ENCODE data around the gene C18orf32. TPM values are rescaled to one million over a fixed set of nuclear protein-coding genes. Genes with fewer than 3 reads are reported as not detected.

The C18orf32 gene
- total and polyA plus RNA-seq, 2 donors (not counting 3 experiments of a cell fraction or from before 2014, with no cell fraction given) = 20.4 to 27.4 TPM

DNA sequence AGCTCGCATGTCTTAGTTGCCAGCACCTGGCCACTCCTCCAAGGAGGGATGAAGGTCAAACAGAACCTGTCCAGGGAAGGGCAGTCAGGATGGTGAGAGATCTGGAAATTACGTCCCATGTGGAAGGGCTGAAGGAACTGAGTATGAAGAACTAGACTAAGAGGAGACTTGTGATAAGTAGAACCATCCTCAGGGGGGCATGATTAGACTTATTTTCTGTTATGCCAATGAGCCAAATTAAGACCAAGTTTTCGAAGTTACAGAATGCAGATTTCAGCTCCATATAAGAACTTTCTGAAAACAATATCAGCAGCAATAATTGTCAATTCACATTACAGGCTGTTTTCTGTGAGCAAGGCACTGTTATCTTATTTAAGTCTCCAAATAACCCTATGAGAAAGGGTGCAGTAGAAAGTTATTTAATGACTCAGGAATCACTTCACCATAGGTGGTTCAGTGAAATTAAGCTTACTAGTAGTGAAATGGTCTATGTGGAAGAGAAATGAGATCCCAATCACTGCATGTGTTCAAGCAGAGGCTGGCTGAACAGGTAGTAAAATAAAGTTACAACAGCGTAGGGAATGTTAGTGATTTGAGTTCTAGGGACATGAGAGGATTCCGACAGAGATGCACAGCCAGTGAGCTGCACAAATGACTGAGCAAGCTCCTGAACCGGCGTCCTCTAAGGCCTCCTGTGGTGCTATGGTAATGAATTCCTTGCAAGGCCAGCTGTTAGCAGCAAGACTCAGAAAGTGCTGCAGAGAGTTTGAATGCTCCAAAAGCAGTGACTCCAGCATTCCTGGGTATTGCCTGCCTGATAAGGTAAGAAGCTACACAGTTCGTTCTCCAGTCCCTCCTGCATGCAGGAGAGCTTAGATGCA lies 22.1 kb downstream of the C18orf32 start:
- H3K27me3 ChIP-seq (ENCODE audit: control insufficient read depth in 2 of 2, insufficient read depth in 2 of 2, low read length in 2 of 2) = peaks cover 0 to 1% of the 10 kb centered on the region in 2 experiments
- H3K9me3 ChIP-seq (replicated peaks; ENCODE audit: control insufficient read depth, insufficient read depth, low read length) = no peaks in the 10 kb centered on the region
- intact Hi-C loops (cut with micrococcal nuclease) (loop anchor here (1.0 to 10.0 kb wide), 2 partner anchors 393 to 920 kb away; no protein-coding TSS in a partner anchor), dilution Hi-C loops (cut with MboI; ENCODE audit: extremely low pct_ligation_motif_present, low sequenced_read_pairs) (no loop called here)
- H4K20me1 ChIP-seq (replicated peaks; ENCODE audit: control insufficient read depth, extremely low read depth, insufficient read depth, low read length) = no peaks in the 10 kb centered on the region
- H3K79me2 ChIP-seq (ENCODE audit: control insufficient read depth, insufficient read depth, low read length) = peaks cover 4% of the 10 kb centered on the region
- no peak overlapping the region for H2AFZ ChIP-seq (ENCODE audit: low read depth, low read length)
- POLR2A ChIA-PET = interaction anchor here (1.2 kb wide), 1 partner anchor 22 kb away, joined by 3 read pairs; the partner anchor contains the start of gene C18orf32
- peaks cover 6% of the 10 kb centered on the region for H3K4me1 ChIP-seq (ENCODE audit: control insufficient read depth, extremely low read depth, insufficient read depth, low read length)
- CTCF ChIA-PET = interaction anchor here (0.6 to 3.8 kb wide), 15 partner anchors 9 to 892 kb away, joined by 3 to 33 read pairs (median 4); partner anchors contain the start of gene C18orf32
- FAIRE-seq (peak; percentile 47), DNase-seq (ENCODE audit: low read depth, low spot score) (peak; percentile 29)
- no peaks in the 10 kb centered on the region for H3K9me1 ChIP-seq (replicated peaks; ENCODE audit: control insufficient read depth, extremely low read depth, insufficient read depth, low read length)
- H3K9ac ChIP-seq (replicated peaks; ENCODE audit: extremely low read depth, insufficient read depth, low read length) = no peak overlapping the region
- TF ChIP-seq, protein P1, sequence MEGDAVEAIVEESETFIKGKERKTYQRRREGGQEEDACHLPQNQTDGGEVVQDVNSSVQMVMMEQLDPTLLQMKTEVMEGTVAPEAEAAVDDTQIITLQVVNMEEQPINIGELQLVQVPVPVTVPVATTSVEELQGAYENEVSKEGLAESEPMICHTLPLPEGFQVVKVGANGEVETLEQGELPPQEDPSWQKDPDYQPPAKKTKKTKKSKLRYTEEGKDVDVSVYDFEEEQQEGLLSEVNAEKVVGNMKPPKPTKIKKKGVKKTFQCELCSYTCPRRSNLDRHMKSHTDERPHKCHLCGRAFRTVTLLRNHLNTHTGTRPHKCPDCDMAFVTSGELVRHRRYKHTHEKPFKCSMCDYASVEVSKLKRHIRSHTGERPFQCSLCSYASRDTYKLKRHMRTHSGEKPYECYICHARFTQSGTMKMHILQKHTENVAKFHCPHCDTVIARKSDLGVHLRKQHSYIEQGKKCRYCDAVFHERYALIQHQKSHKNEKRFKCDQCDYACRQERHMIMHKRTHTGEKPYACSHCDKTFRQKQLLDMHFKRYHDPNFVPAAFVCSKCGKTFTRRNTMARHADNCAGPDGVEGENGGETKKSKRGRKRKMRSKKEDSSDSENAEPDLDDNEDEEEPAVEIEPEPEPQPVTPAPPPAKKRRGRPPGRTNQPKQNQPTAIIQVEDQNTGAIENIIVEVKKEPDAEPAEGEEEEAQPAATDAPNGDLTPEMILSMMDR (IDR thresholded peaks at IDR 0.05; ENCODE audit: extremely low read depth in 1 of 2, insufficient read depth in 1 of 2, low read depth in 1 of 2, low read length in 2 of 2) = no peak
- TF ChIP-seq, protein P2, sequence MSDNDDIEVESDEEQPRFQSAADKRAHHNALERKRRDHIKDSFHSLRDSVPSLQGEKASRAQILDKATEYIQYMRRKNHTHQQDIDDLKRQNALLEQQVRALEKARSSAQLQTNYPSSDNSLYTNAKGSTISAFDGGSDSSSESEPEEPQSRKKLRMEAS (IDR thresholded peaks at IDR 0.05; ENCODE audit: insufficient read depth, insufficient read length) = no peak
- TF ChIP-seq EZH2 (IDR thresholded peaks at IDR 0.05; ENCODE audit: borderline replicate concordance, low read depth, low read length, severe bottlenecking) (no peak), FOS (IDR thresholded peaks at IDR 0.05; ENCODE audit: borderline replicate concordance, insufficient read depth, low read length) (no peak), JUN (IDR thresholded peaks at IDR 0.05; ENCODE audit: borderline replicate concordance, insufficient read depth, insufficient read length, low read depth) (no peak), MYC (IDR thresholded peaks at IDR 0.05; ENCODE audit: low read depth, low read length) (no peak)
- no TSS peak for BruUV-seq (replicated peaks)
- no peak overlapping the region for H3K4me2 ChIP-seq (ENCODE audit: insufficient read depth, low read length)
- H3K4me3 ChIP-seq (replicated peaks in 1 of 3; ENCODE audit: insufficient read depth in 1 of 3, low read depth in 1 of 3, low read length in 3 of 3) = no peak overlapping the region
- no peaks in the 10 kb centered on the region for H3K36me3 ChIP-seq (ENCODE audit: control insufficient read depth in 2 of 2, extremely low read depth in 1 of 2, insufficient read depth in 2 of 2, low read length in 2 of 2)
- H3K27ac ChIP-seq (ENCODE audit: insufficient read depth, low read depth, low read length) = no peak overlapping the region

Data from endothelial cell of umbilical vein (primary cell).